HFF-Myc (cell line): ENCODE data around the gene ITSN1.

ENCODE experiments used
- DNase-seq: peaks from one replicate; pipeline ENCODE4 v3.0.0-alpha.2; 2011; ENCODE audit warnings: low read depth; ENCODE audit errors: extremely low read depth
- H3K4me3 ChIP-seq: replicated peaks from 2 replicates; pipeline ENCODE4 v1.5.1; 2011; ENCODE audit warnings: low read depth, mild to moderate bottlenecking, control low read depth, low read length
- CTCF ChIP-seq: IDR thresholded peaks from 2 replicates; pipeline ENCODE4 v1.5.1; 2012; ENCODE audit warnings: mild to moderate bottlenecking, low read depth, low read length, control low read depth; ENCODE audit errors: missing control alignments

Gene ITSN1

GRCh38 chr21:33836408-33836807, 194.1 kb downstream of the ITSN1 start:
- DNase-seq = no peak
- TF ChIP-seq CTCF = no peak
- no peak overlapping the region for H3K4me3 ChIP-seq

- no peak for TF ChIP-seq CTCF
- DNase-seq = no peak
Measured at GRCh38 chr21:33839167-33839716, 196.9 kb downstream of the ITSN1 start.

GRCh38 chr21:33839806-33840205, 197.5 kb downstream of the ITSN1 start:
- H3K4me3 ChIP-seq = no peak overlapping the region
- no peak for DNase-seq
- TF ChIP-seq CTCF = no peak

More at GRCh38 chr21:33839167-33839716, 196.9 kb downstream of the ITSN1 start:
- no peak overlapping the region for H3K4me3 ChIP-seq

- no peak for TF ChIP-seq CTCF
- no peak overlapping the region for H3K4me3 ChIP-seq
- no peak for DNase-seq
Measured at GRCh38 chr21:33840771-33841170, 198.5 kb downstream of the ITSN1 start.

- H3K4me3 ChIP-seq = no peak overlapping the region
- no peak for TF ChIP-seq CTCF
- DNase-seq = no peak
Measured at GRCh38 chr21:33841561-33841960, 199.3 kb downstream of the ITSN1 start.

GRCh38 chr21:33843216-33843615, 200.9 kb downstream of the ITSN1 start:
- H3K4me3 ChIP-seq = no peak overlapping the region
- no peak for TF ChIP-seq CTCF
- no peak for DNase-seq
